Measurements from ENCODE around the gene ASXL2. TPM values are rescaled to one million over a fixed set of nuclear protein-coding genes. Genes with fewer than 3 reads are reported as not detected.

The ASXL2 gene
- polyA plus RNA-seq, 1 donor from 2014 or later: 2.9 TPM

DNA sequence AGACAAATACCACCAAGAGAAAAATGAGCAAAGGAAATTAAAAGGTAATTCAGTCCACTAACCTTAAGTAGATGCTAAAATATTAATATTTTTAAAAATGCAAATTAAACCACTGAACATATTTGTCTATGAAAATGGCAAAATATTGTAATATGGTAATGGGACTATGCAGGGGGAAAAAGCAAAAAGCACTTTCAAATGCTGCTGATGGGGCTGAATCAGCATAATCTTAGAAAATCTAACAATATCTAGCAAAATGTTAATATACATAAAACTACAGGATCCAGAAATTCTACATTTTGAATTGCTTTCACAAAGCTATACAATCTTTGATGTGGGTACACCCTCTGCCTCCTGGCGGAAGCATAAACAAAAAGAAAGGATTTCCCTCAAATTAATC, 118.0 kb downstream of the ASXL2 start:
- H3K79me2 ChIP-seq (replicated peaks; ENCODE audit: insufficient read depth, low read length): no peaks in the 10 kb centered on the region
- no peak overlapping the region for H3K27ac ChIP-seq (ENCODE audit: low read length)
- H3K9me2 ChIP-seq (ENCODE audit: insufficient read depth, low read length): no peaks in the 10 kb centered on the region
- H3K4me3 ChIP-seq (ENCODE audit: low read length): no peak overlapping the region
- H3K27me3 ChIP-seq (ENCODE audit: insufficient read depth, low read depth, low read length): no peaks in the 10 kb centered on the region
- H3K4me2 ChIP-seq (ENCODE audit: low read length): no peak overlapping the region
- H3K36me3 ChIP-seq (ENCODE audit: insufficient read depth, low read length): no peaks in the 10 kb centered on the region
- H3K9ac ChIP-seq (ENCODE audit: low read length): no peak overlapping the region
- TF ChIP-seq RAD21 (conservative IDR thresholded peaks at IDR 0.05): no peak
- TF ChIP-seq, protein P1, sequence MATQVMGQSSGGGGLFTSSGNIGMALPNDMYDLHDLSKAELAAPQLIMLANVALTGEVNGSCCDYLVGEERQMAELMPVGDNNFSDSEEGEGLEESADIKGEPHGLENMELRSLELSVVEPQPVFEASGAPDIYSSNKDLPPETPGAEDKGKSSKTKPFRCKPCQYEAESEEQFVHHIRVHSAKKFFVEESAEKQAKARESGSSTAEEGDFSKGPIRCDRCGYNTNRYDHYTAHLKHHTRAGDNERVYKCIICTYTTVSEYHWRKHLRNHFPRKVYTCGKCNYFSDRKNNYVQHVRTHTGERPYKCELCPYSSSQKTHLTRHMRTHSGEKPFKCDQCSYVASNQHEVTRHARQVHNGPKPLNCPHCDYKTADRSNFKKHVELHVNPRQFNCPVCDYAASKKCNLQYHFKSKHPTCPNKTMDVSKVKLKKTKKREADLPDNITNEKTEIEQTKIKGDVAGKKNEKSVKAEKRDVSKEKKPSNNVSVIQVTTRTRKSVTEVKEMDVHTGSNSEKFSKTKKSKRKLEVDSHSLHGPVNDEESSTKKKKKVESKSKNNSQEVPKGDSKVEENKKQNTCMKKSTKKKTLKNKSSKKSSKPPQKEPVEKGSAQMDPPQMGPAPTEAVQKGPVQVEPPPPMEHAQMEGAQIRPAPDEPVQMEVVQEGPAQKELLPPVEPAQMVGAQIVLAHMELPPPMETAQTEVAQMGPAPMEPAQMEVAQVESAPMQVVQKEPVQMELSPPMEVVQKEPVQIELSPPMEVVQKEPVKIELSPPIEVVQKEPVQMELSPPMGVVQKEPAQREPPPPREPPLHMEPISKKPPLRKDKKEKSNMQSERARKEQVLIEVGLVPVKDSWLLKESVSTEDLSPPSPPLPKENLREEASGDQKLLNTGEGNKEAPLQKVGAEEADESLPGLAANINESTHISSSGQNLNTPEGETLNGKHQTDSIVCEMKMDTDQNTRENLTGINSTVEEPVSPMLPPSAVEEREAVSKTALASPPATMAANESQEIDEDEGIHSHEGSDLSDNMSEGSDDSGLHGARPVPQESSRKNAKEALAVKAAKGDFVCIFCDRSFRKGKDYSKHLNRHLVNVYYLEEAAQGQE (IDR thresholded peaks at IDR 0.05; ENCODE audit: borderline replicate concordance): no peak
- no peak for TF ChIP-seq SMC3 (conservative IDR thresholded peaks at IDR 0.05; ENCODE audit: poor library complexity)
- TF ChIP-seq, protein P2, sequence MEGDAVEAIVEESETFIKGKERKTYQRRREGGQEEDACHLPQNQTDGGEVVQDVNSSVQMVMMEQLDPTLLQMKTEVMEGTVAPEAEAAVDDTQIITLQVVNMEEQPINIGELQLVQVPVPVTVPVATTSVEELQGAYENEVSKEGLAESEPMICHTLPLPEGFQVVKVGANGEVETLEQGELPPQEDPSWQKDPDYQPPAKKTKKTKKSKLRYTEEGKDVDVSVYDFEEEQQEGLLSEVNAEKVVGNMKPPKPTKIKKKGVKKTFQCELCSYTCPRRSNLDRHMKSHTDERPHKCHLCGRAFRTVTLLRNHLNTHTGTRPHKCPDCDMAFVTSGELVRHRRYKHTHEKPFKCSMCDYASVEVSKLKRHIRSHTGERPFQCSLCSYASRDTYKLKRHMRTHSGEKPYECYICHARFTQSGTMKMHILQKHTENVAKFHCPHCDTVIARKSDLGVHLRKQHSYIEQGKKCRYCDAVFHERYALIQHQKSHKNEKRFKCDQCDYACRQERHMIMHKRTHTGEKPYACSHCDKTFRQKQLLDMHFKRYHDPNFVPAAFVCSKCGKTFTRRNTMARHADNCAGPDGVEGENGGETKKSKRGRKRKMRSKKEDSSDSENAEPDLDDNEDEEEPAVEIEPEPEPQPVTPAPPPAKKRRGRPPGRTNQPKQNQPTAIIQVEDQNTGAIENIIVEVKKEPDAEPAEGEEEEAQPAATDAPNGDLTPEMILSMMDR (IDR thresholded peaks at IDR 0.05; ENCODE audit: poor library complexity, severe bottlenecking): no peak
- TF ChIP-seq EZH2 (IDR thresholded peaks at IDR 0.05; ENCODE audit: borderline replicate concordance, insufficient read depth, low read length, poor library complexity, severe bottlenecking): no peak
- TF ChIP-seq TAF1 (IDR thresholded peaks at IDR 0.05; ENCODE audit: low read depth): no peak
- TF ChIP-seq EP300 (conservative IDR thresholded peaks at IDR 0.05; ENCODE audit: poor library complexity, severe bottlenecking): no peak
- no peak for TF ChIP-seq POLR2AphosphoS5 (IDR thresholded peaks at IDR 0.05)
- no peak for TF ChIP-seq MXI1 (conservative IDR thresholded peaks at IDR 0.05; ENCODE audit: poor library complexity, severe bottlenecking)
- no peaks in the 10 kb centered on the region for H3F3A ChIP-seq (ENCODE audit: insufficient read depth, low read length, poor library complexity, severe bottlenecking)
- no peaks in the 10 kb centered on the region for H4K20me1 ChIP-seq (ENCODE audit: insufficient read depth)
- no peaks in the 10 kb centered on the region for H3K9me3 ChIP-seq (ENCODE audit: low read length)
- H2AFZ ChIP-seq (ENCODE audit: low read depth, low read length): no peak overlapping the region

DNA sequence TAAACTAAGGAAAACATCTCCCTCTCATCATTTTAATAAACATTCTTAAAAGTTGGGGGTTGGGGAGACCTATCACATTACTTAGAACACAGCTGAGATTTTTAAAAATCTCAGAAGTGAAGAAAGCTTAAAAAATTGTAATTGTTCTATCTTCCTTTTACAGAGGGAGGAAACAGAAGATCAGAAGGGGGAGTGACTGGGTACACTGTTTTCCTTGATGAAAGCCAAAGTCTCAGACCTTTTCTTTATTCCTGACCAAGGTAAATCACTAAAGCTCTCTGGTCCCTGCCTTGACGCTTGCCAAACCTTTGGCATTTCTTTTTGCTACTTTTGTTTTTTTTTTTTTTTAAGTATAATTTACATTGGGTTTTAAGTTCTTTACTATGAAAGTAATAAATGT, 119.9 kb downstream of the ASXL2 start:
- H4K20me1 ChIP-seq (ENCODE audit: insufficient read depth): no peaks in the 10 kb centered on the region
- H3K79me2 ChIP-seq (replicated peaks; ENCODE audit: insufficient read depth, low read length): no peaks in the 10 kb centered on the region
- no peak overlapping the region for H3K4me2 ChIP-seq (ENCODE audit: low read length)
- no peaks in the 10 kb centered on the region for H3K9me2 ChIP-seq (ENCODE audit: insufficient read depth, low read length)
- H3K36me3 ChIP-seq (ENCODE audit: insufficient read depth, low read length): no peaks in the 10 kb centered on the region
- no peaks in the 10 kb centered on the region for H3K27me3 ChIP-seq (ENCODE audit: insufficient read depth, low read depth, low read length)
- H3K27ac ChIP-seq (ENCODE audit: low read length): no peak overlapping the region
- no peak overlapping the region for H3K9ac ChIP-seq (ENCODE audit: low read length)
- H2AFZ ChIP-seq (ENCODE audit: low read depth, low read length): no peak overlapping the region
- no peaks in the 10 kb centered on the region for H3K9me3 ChIP-seq (ENCODE audit: low read length)
- no peaks in the 10 kb centered on the region for H3F3A ChIP-seq (ENCODE audit: insufficient read depth, low read length, poor library complexity, severe bottlenecking)
- no peak overlapping the region for H3K4me3 ChIP-seq (ENCODE audit: low read length)
- TF ChIP-seq, protein P2 (IDR thresholded peaks at IDR 0.05; ENCODE audit: poor library complexity, severe bottlenecking): no peak
- no peak for TF ChIP-seq EP300 (conservative IDR thresholded peaks at IDR 0.05; ENCODE audit: poor library complexity, severe bottlenecking)
- no peak for TF ChIP-seq TAF1 (IDR thresholded peaks at IDR 0.05; ENCODE audit: low read depth)
- TF ChIP-seq POLR2AphosphoS5 (IDR thresholded peaks at IDR 0.05): no peak
- TF ChIP-seq RAD21 (conservative IDR thresholded peaks at IDR 0.05): no peak
- TF ChIP-seq SMC3 (conservative IDR thresholded peaks at IDR 0.05; ENCODE audit: poor library complexity): no peak
- TF ChIP-seq, protein P1 (IDR thresholded peaks at IDR 0.05; ENCODE audit: borderline replicate concordance): no peak
- TF ChIP-seq EZH2 (IDR thresholded peaks at IDR 0.05; ENCODE audit: borderline replicate concordance, insufficient read depth, low read length, poor library complexity, severe bottlenecking): no peak
- TF ChIP-seq MXI1 (conservative IDR thresholded peaks at IDR 0.05; ENCODE audit: poor library complexity, severe bottlenecking): no peak

Data from neural cell (in vitro differentiated cells).